ENCODE results near the gene PTPN6. TPM values are rescaled to one million over a fixed set of nuclear protein-coding genes. Genes with fewer than 3 reads are reported as not detected.
A peak's percentile ranks its signal among the peaks of the same experiment; 100 is the strongest.

Gene PTPN6
- total and polyA plus RNA-seq, 2 of the 13 experiments (the other 11 are each of a cell fraction or from before 2014, with no cell fraction given): 10.5 to 10.6 TPM

DNA sequence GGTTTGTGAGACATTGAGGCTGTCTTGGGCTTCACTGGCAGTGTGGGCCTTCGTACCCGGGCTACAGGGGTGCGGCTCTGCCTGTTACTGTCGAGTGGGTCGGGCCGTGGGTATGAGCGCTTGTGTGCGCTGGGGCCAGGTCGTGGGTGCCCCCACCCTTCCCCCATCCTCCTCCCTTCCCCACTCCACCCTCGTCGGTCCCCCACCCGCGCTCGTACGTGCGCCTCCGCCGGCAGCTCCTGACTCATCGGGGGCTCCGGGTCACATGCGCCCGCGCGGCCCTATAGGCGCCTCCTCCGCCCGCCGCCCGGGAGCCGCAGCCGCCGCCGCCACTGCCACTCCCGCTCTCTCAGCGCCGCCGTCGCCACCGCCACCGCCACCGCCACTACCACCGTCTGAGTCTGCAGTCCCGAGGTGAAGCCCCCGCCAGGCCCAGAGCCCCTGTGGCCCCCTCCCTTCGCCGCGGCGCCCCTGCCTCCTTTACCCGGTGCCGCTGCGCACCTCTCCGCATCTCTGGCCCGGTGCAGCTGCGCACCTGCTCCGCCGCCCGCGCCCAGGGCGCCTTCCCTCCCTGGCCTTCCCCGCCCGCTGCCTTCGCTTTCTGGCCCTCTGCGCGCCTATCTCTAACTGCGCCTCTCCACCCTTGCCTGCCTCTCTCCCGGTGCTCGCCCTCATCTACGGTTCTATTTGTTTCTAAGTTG, 36.8 kb upstream of the PTPN6 start, which contains the start of gene ENO2 (continued):
- TF ChIP-seq, protein P1, sequence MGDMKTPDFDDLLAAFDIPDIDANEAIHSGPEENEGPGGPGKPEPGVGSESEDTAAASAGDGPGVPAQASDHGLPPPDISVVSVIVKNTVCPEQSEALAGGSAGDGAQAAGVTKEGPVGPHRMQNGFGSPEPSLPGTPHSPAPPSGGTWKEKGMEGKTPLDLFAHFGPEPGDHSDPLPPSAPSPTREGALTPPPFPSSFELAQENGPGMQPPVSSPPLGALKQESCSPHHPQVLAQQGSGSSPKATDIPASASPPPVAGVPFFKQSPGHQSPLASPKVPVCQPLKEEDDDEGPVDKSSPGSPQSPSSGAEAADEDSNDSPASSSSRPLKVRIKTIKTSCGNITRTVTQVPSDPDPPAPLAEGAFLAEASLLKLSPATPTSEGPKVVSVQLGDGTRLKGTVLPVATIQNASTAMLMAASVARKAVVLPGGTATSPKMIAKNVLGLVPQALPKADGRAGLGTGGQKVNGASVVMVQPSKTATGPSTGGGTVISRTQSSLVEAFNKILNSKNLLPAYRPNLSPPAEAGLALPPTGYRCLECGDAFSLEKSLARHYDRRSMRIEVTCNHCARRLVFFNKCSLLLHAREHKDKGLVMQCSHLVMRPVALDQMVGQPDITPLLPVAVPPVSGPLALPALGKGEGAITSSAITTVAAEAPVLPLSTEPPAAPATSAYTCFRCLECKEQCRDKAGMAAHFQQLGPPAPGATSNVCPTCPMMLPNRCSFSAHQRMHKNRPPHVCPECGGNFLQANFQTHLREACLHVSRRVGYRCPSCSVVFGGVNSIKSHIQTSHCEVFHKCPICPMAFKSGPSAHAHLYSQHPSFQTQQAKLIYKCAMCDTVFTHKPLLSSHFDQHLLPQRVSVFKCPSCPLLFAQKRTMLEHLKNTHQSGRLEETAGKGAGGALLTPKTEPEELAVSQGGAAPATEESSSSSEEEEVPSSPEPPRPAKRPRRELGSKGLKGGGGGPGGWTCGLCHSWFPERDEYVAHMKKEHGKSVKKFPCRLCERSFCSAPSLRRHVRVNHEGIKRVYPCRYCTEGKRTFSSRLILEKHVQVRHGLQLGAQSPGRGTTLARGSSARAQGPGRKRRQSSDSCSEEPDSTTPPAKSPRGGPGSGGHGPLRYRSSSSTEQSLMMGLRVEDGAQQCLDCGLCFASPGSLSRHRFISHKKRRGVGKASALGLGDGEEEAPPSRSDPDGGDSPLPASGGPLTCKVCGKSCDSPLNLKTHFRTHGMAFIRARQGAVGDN (CRISPR knock-in tag; IDR thresholded peaks at IDR 0.05): peak; percentile 83
- TF ChIP-seq MEIS2 (CRISPR knock-in tag; IDR thresholded peaks at IDR 0.05): peak; percentile 15; the same call in 1 of the 2 replicates
- no peak for TF ChIP-seq SCMH1 (CRISPR knock-in tag; IDR thresholded peaks at IDR 0.05; ENCODE audit: borderline replicate concordance)
- TF ChIP-seq, protein P2, sequence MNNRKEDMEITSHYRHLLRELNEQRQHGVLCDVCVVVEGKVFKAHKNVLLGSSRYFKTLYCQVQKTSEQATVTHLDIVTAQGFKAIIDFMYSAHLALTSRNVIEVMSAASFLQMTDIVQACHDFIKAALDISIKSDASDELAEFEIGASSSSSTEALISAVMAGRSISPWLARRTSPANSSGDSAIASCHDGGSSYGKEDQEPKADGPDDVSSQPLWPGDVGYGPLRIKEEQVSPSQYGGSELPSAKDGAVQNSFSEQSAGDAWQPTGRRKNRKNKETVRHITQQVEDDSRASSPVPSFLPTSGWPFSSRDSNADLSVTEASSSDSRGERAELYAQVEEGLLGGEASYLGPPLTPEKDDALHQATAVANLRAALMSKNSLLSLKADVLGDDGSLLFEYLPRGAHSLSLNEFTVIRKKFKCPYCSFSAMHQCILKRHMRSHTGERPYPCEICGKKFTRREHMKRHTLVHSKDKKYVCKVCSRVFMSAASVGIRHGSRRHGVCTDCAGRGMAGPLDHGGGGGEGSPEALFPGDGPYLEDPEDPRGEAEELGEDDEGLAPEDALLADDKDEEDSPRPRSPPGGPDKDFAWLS (CRISPR knock-in tag; IDR thresholded peaks at IDR 0.05; ENCODE audit: borderline replicate concordance): no peak
- TF ChIP-seq, protein P3, sequence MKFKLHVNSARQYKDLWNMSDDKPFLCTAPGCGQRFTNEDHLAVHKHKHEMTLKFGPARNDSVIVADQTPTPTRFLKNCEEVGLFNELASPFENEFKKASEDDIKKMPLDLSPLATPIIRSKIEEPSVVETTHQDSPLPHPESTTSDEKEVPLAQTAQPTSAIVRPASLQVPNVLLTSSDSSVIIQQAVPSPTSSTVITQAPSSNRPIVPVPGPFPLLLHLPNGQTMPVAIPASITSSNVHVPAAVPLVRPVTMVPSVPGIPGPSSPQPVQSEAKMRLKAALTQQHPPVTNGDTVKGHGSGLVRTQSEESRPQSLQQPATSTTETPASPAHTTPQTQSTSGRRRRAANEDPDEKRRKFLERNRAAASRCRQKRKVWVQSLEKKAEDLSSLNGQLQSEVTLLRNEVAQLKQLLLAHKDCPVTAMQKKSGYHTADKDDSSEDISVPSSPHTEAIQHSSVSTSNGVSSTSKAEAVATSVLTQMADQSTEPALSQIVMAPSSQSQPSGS (CRISPR knock-in tag; IDR thresholded peaks at IDR 0.05): no peak
- TF ChIP-seq NFKB2 (CRISPR knock-in tag; IDR thresholded peaks at IDR 0.05; ENCODE audit: borderline replicate concordance): peak; percentile 42; the same call in 1 of the 2 replicates
- no peak for TF ChIP-seq TCF12 (IDR thresholded peaks at IDR 0.05)
- 0 out of 2 replicates have a peak, but pooled peaks have one; percentile 49 for TF ChIP-seq TCF12 (CRISPR knock-in tag; IDR thresholded peaks at IDR 0.05)
- TF ChIP-seq ZBTB38 (CRISPR knock-in tag; IDR thresholded peaks at IDR 0.05): 0 out of 2 replicates have a peak, but pooled peaks have one; percentile 8
- peak; percentile 30; the same call in 1 of the 3 replicates for TF ChIP-seq MXI1 (IDR thresholded peaks at IDR 0.05; ENCODE audit: borderline replicate concordance, low read depth, low read length)
- no peak for TF ChIP-seq ZNF331 (CRISPR knock-in tag; IDR thresholded peaks at IDR 0.05)
- peak; percentile 52; the same call in 1 of the 2 replicates for TF ChIP-seq ZSCAN20 (CRISPR knock-in tag; IDR thresholded peaks at IDR 0.05; ENCODE audit: borderline replicate concordance)
- peak; percentile 48; the same call in 1 of the 2 replicates for TF ChIP-seq GABPB1 (CRISPR knock-in tag; IDR thresholded peaks at IDR 0.05)
- no peak for TF ChIP-seq ZNF775 (CRISPR knock-in tag; IDR thresholded peaks at IDR 0.05; ENCODE audit: borderline replicate concordance)
- TF ChIP-seq, protein P4, sequence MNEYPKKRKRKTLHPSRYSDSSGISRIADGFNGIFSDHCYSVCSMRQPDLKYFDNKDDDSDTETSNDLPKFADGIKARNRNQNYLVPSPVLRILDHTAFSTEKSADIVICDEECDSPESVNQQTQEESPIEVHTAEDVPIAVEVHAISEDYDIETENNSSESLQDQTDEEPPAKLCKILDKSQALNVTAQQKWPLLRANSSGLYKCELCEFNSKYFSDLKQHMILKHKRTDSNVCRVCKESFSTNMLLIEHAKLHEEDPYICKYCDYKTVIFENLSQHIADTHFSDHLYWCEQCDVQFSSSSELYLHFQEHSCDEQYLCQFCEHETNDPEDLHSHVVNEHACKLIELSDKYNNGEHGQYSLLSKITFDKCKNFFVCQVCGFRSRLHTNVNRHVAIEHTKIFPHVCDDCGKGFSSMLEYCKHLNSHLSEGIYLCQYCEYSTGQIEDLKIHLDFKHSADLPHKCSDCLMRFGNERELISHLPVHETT (CRISPR knock-in tag; conservative IDR thresholded peaks at IDR 0.05): no peak
- TF ChIP-seq ZFAT (CRISPR knock-in tag; conservative IDR thresholded peaks at IDR 0.05): no peak
- 0 out of 2 replicates have a peak, but pooled peaks have one; percentile 7 for TF ChIP-seq NR2F2 (IDR thresholded peaks at IDR 0.05; ENCODE audit: borderline replicate concordance, low read depth)
- TF ChIP-seq ZNF350 (CRISPR knock-in tag; IDR thresholded peaks at IDR 0.05; ENCODE audit: borderline replicate concordance, low read depth): 0 out of 2 replicates have a peak, but pooled peaks have one; percentile 5
- TF ChIP-seq, protein P5, sequence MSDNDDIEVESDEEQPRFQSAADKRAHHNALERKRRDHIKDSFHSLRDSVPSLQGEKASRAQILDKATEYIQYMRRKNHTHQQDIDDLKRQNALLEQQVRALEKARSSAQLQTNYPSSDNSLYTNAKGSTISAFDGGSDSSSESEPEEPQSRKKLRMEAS (IDR thresholded peaks at IDR 0.05): 0 out of 2 replicates have a peak, but pooled peaks have one; percentile 53
